ENCODE measurements around the gene FBN1.

FBN1 gene

DNA sequence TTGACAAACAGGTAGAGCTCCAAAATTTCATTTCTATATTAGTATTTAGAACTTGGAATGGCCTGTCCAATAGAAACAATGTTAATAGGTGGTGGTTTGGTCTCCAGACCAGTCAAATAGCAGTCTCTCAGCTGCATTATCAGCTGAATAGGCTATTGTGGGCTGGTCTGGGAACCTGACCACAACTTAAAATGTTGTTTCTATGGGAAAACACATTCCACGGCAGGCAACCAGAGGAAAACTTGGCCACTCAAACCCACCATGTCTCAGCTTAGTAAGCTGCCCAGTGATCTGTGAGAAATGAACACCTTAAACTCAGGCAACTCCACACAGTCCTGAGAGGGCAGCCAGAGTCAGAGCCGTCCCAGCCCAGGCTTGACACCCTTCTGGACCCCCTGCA, 20.4 kb downstream of the FBN1 start:
- Histone ChIP-seq H3K27me3 (ENCODE audit: control insufficient read depth, insufficient read depth, low read length) (no peaks in the 10 kb centered on the region), H3K36me3 (ENCODE audit: control insufficient read depth, insufficient read depth, low read length) (no peaks in the 10 kb centered on the region), H3K4me1 (no peaks in the 10 kb centered on the region), H3K4me2 (ENCODE audit: low read length) (no peak overlapping the region), H3K4me3 (ENCODE audit: low read depth, low read length) (no peak overlapping the region), H3K27ac (no peak overlapping the region), H2AFZ (no peak overlapping the region), H3K9me3 (ENCODE audit: control insufficient read depth, low read length) (no peaks in the 10 kb centered on the region), H3K9ac (no peak overlapping the region), H3K79me2 (no peaks in the 10 kb centered on the region)
- TF ChIP-seq, protein P1, sequence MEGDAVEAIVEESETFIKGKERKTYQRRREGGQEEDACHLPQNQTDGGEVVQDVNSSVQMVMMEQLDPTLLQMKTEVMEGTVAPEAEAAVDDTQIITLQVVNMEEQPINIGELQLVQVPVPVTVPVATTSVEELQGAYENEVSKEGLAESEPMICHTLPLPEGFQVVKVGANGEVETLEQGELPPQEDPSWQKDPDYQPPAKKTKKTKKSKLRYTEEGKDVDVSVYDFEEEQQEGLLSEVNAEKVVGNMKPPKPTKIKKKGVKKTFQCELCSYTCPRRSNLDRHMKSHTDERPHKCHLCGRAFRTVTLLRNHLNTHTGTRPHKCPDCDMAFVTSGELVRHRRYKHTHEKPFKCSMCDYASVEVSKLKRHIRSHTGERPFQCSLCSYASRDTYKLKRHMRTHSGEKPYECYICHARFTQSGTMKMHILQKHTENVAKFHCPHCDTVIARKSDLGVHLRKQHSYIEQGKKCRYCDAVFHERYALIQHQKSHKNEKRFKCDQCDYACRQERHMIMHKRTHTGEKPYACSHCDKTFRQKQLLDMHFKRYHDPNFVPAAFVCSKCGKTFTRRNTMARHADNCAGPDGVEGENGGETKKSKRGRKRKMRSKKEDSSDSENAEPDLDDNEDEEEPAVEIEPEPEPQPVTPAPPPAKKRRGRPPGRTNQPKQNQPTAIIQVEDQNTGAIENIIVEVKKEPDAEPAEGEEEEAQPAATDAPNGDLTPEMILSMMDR (IDR thresholded peaks at IDR 0.05), result no peak

DNA sequence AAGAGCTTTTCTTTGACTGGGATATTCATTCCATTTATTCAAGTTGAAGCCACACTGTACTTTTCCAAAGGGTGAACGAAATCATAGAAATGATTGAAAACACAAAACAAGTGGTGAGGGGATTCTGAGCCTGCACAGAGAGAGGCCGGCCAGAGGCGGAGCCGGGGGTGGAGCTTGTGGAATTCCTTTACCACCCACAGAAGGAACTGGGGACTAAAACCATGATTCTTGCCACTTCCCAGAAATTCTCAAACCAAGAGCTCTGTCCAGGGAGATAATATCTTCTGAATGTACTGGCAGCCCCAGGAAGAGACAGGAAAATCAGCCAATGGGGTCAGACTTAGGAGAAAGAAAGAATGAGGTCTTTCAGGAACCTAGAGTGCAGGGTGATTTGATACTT, 20.8 kb downstream of the FBN1 start:
- no peaks in the 10 kb centered on the region for H3K36me3 ChIP-seq (ENCODE audit: control insufficient read depth, insufficient read depth, low read length)
- TF ChIP-seq, protein P1 (IDR thresholded peaks at IDR 0.05), result no peak
- no peaks in the 10 kb centered on the region for H3K79me2 ChIP-seq
- H3K27me3 ChIP-seq (ENCODE audit: control insufficient read depth, insufficient read depth, low read length), result no peaks in the 10 kb centered on the region
- H3K4me2 ChIP-seq (ENCODE audit: low read length), result no peak overlapping the region
- H3K4me1 ChIP-seq, result no peaks in the 10 kb centered on the region
- no peak overlapping the region for H2AFZ ChIP-seq
- no peak overlapping the region for H3K9ac ChIP-seq
- H3K4me3 ChIP-seq (ENCODE audit: low read depth, low read length), result no peak overlapping the region
- H3K27ac ChIP-seq, result no peak overlapping the region
- no peaks in the 10 kb centered on the region for H3K9me3 ChIP-seq (ENCODE audit: control insufficient read depth, low read length)

DNA sequence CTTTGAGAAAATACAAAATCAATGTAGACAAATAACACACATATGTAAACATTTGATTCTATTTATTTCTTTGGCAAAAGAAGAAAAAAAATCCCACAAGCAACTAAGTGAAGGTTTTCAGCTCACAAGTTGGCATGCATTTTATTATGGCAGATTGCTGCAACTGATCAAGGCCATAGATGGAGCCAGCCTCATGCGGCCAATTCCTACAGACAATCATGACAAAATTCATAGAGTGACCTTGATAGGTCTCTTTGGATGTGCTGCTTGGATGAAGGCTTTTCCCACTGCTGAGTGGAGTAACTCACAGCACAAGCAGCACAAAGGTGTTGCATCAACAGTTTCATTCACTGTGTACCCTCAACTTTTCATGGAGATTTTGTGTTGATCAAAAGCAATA, 22.1 kb downstream of the FBN1 start:
- H3K27ac ChIP-seq, result no peak overlapping the region
- TF ChIP-seq, protein P1 (IDR thresholded peaks at IDR 0.05), result no peak
- H3K4me2 ChIP-seq (ENCODE audit: low read length), result no peak overlapping the region
- H3K4me3 ChIP-seq (ENCODE audit: low read depth, low read length), result no peak overlapping the region
- H3K9me3 ChIP-seq (ENCODE audit: control insufficient read depth, low read length), result no peaks in the 10 kb centered on the region
- no peaks in the 10 kb centered on the region for H3K79me2 ChIP-seq
- H3K4me1 ChIP-seq, result no peaks in the 10 kb centered on the region
- no peak overlapping the region for H3K9ac ChIP-seq
- no peaks in the 10 kb centered on the region for H3K36me3 ChIP-seq (ENCODE audit: control insufficient read depth, insufficient read depth, low read length)
- H3K27me3 ChIP-seq (ENCODE audit: control insufficient read depth, insufficient read depth, low read length), result no peaks in the 10 kb centered on the region
- no peak overlapping the region for H2AFZ ChIP-seq

DNA sequence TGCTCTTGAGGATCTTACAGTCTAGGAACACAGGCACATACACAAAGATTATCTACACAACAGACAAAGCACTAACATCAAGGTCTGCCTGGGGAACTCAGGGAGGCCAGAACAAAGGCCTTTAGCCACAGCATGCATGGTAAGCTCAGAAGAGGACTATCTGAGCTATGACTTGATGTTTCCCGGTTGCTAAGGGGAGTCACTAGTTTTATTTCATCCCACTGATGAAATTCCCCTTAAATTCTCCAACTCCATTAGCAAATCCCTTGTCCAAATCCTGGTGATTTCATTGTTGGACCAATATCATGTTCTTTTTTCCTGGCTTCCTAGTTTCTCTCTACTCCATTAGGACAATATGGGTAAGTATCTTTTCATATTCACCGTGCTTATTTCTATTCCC, 23.3 kb downstream of the FBN1 start:
- no peaks in the 10 kb centered on the region for H3K79me2 ChIP-seq
- TF ChIP-seq, protein P1 (IDR thresholded peaks at IDR 0.05), result no peak
- no peak overlapping the region for H3K9ac ChIP-seq
- no peak overlapping the region for H3K27ac ChIP-seq
- H3K4me2 ChIP-seq (ENCODE audit: low read length), result no peak overlapping the region
- no peaks in the 10 kb centered on the region for H3K9me3 ChIP-seq (ENCODE audit: control insufficient read depth, low read length)
- H3K4me1 ChIP-seq, result no peaks in the 10 kb centered on the region
- H2AFZ ChIP-seq, result no peak overlapping the region
- H3K36me3 ChIP-seq (ENCODE audit: control insufficient read depth, insufficient read depth, low read length), result no peaks in the 10 kb centered on the region
- H3K4me3 ChIP-seq (ENCODE audit: low read depth, low read length), result no peak overlapping the region
- H3K27me3 ChIP-seq (ENCODE audit: control insufficient read depth, insufficient read depth, low read length), result no peaks in the 10 kb centered on the region

DNA sequence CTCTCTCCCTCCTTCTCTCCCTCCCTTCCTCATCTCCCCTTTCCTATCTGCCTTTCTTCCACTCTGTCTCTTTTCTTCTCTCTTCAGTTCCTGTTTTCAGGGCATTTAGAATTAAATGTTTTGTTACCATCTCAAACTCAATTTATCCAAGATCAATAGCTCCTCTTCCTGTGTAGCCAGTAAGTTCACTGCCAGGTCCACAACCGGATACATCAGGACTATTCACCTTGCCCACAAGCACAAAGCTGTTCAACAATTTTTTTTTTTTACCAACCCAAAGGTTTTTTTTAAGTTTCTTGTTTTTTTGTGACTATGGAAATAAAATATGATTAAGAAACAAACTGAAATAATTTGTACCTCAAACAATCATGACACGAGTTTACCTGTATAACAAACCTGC, 26.1 kb downstream of the FBN1 start:
- Histone ChIP-seq H3K9ac (no peak overlapping the region), H3K79me2 (no peaks in the 10 kb centered on the region), H2AFZ (no peak overlapping the region), H3K9me3 (ENCODE audit: control insufficient read depth, low read length) (no peaks in the 10 kb centered on the region), H3K4me1 (no peaks in the 10 kb centered on the region), H3K36me3 (ENCODE audit: control insufficient read depth, insufficient read depth, low read length) (no peaks in the 10 kb centered on the region), H3K4me3 (ENCODE audit: low read depth, low read length) (no peak overlapping the region), H3K4me2 (ENCODE audit: low read length) (no peak overlapping the region), H3K27me3 (ENCODE audit: control insufficient read depth, insufficient read depth, low read length) (no peaks in the 10 kb centered on the region), H3K27ac (no peak overlapping the region)
- TF ChIP-seq, protein P1 (IDR thresholded peaks at IDR 0.05), result no peak

All from parathyroid adenoma (tissue), 2 donors.